Esophagus squamous epithelium (tissue), 5 donors: ENCODE data around the gene FBXO42. TPM values are rescaled to one million over a fixed set of nuclear protein-coding genes. Genes with fewer than 3 reads are reported as not detected.

Experiments used
- DNase-seq: peaks from one replicate; lab custom pipeline; 2025; lab: John Stamatoyannopoulos, UW
- H3K27ac ChIP-seq, 4 donors: fragments of 200-600 bp; sonication (generic); one replicate each; pipeline ENCODE4 v1.5.1; 2016 to 2019; ENCODE audit warnings: mild to moderate bottlenecking in 1 of 4
- H3K27me3 ChIP-seq, 4 donors: fragments of 200-600 bp; sonication (generic); 1 replicate in 3 of 4; 2 replicates in 1 of 4; pipeline versions ENCODE4 v1.5.1 to v1.6.0; 2017 to 2021; ENCODE audit warnings: antibody characterized with exemption in 1 of 4
- H3K36me3 ChIP-seq, 3 donors: fragments of 200-600 bp; sonication (generic); one replicate each; pipeline ENCODE4 v1.5.1; 2016 to 2019
- H3K4me1 ChIP-seq, 3 donors: fragments of 200-600 bp; sonication (generic); one replicate each; pipeline ENCODE4 v1.5.1; 2017 to 2019
- H3K4me3 ChIP-seq, 4 donors: fragments of 200-600 bp; sonication (generic); 1 replicate in 3 of 4; 2 replicates in 1 of 4; pipeline ENCODE4 v1.5.1; 2016 to 2019; ENCODE audit warnings: mild to moderate bottlenecking in 2 of 4, moderate library complexity in 1 of 4
- H3K9me3 ChIP-seq, 3 donors: fragments of 200-600 bp; sonication (generic); one replicate each; pipeline ENCODE4 v1.5.1; 2016 to 2019
- POLR2A ChIP-seq, 4 donors: fragments of 450-650 bp; IDR thresholded peaks; one replicate each; pipeline ENCODE4 v1.6.1; 2017; ENCODE audit warnings: antibody characterized with exemption in 4 of 4, mild to moderate bottlenecking in 4 of 4, moderate library complexity in 3 of 4
- WGBS, 2 donors: methylation state at CpG; one replicate each; pipeline ENCODE4 v1.1.5; 2018; 5-methylcytosine and 5-hydroxymethylcytosine counted together
- intact Hi-C: fragments of 100-400 bp; cut with DNase I; formaldehyde crosslinking; loops from one replicate; pipeline ENCODE4 v1.15.0; 2022
- total RNA-seq, 4 donors: library from RNA; depleted of rRNA; stranded (reverse); fragments of >200 nt; gene quantifications; one replicate each; pipeline ENCODE4 v1.1.0, GENCODE V29; 2016
- TF ChIP-seq, protein P1 (sequence below), 6 experiments: fragments of 450-650 bp in 4 of 6; fragments of 200-600 bp in 2 of 6; sonication (generic) in 2 of 6; IDR thresholded peaks; one replicate each; pipeline ENCODE4 v1.5.1; 2016 to 2019; ENCODE audit warnings: antibody characterized with exemption in 6 of 6, mild to moderate bottlenecking in 4 of 6, moderate library complexity in 4 of 6
- donor health status: DM: yes; HTN: yes; CAD: no.

Gene FBXO42
- total RNA-seq, 4 donors from 2014 or later: 15.9 to 29.0 (median 20.2) TPM

DNA sequence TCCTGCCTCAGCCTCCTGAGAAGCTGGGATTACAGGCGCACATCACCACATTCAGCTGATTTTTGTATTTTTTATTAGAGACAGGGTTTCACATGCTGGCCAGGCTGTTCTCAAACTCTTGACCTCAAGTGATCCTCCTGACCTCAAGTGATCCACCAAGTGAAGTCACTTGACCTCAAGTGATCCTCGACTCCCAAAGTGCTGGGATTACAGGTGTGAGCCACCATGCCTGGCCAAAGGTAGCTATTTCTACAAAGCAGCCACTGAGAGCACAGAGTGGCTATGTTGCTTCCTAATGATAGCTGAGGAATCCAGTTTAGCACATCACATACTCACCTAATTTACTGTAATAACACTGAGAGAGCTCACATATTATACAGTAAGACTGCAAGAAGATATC, 70.5 kb downstream of the FBXO42 start:
- Histone ChIP-seq H3K4me3 (no peak overlapping the region), H3K27me3 (no peaks in the 10 kb centered on the region), H3K36me3 (peaks cover 0 to 55% (median 0%) of the 10 kb centered on the region in 3 donors), H3K9me3 (no peaks in the 10 kb centered on the region), H3K27ac (no peak overlapping the region), H3K4me1 (peaks cover 0 to 36% (median 4%) of the 10 kb centered on the region in 3 donors)
- 92 to 100% methylated on average over 2 of the region's 2 CpGs for WGBS, 2 donors
- no peak for DNase-seq
- intact Hi-C loops: no loop called here
- TF ChIP-seq, protein P1, sequence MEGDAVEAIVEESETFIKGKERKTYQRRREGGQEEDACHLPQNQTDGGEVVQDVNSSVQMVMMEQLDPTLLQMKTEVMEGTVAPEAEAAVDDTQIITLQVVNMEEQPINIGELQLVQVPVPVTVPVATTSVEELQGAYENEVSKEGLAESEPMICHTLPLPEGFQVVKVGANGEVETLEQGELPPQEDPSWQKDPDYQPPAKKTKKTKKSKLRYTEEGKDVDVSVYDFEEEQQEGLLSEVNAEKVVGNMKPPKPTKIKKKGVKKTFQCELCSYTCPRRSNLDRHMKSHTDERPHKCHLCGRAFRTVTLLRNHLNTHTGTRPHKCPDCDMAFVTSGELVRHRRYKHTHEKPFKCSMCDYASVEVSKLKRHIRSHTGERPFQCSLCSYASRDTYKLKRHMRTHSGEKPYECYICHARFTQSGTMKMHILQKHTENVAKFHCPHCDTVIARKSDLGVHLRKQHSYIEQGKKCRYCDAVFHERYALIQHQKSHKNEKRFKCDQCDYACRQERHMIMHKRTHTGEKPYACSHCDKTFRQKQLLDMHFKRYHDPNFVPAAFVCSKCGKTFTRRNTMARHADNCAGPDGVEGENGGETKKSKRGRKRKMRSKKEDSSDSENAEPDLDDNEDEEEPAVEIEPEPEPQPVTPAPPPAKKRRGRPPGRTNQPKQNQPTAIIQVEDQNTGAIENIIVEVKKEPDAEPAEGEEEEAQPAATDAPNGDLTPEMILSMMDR (IDR thresholded peaks at IDR 0.05): no peak
- TF ChIP-seq POLR2A (IDR thresholded peaks at IDR 0.05): no peak

DNA sequence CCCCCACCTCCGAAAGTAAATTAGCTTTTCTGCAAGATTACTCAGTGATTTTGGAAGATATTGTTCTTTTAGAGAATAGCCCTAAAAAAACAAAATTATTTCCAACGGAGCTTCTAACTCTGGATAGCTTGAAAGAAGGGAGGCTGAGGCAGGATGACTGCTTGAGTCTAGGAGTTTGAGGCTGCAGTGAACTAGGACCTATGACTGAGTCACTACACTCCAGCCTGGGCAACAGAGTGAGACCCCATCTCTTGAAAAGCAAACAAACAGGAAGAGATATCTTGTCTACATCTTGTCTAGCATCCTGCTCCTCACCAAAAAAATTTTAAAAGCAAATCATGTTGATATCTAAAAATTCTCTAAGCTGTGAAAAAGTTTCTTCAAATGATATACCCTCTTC, 73.1 kb downstream of the FBXO42 start:
- intact Hi-C loops: no loop called here
- H3K36me3 ChIP-seq: peaks cover 0 to 45% (median 0%) of the 10 kb centered on the region in 3 donors
- H3K4me3 ChIP-seq: no peak overlapping the region
- no peaks in the 10 kb centered on the region for H3K27me3 ChIP-seq
- no peak for TF ChIP-seq POLR2A (IDR thresholded peaks at IDR 0.05)
- TF ChIP-seq, protein P1 (IDR thresholded peaks at IDR 0.05): no peak
- DNase-seq: no peak
- WGBS, 2 donors: 58 to 67% methylated on average over 2 of the region's 2 CpGs
- no peaks in the 10 kb centered on the region for H3K9me3 ChIP-seq
- peaks cover 0 to 23% (median 4%) of the 10 kb centered on the region in 3 donors for H3K4me1 ChIP-seq
- no peak overlapping the region for H3K27ac ChIP-seq

DNA sequence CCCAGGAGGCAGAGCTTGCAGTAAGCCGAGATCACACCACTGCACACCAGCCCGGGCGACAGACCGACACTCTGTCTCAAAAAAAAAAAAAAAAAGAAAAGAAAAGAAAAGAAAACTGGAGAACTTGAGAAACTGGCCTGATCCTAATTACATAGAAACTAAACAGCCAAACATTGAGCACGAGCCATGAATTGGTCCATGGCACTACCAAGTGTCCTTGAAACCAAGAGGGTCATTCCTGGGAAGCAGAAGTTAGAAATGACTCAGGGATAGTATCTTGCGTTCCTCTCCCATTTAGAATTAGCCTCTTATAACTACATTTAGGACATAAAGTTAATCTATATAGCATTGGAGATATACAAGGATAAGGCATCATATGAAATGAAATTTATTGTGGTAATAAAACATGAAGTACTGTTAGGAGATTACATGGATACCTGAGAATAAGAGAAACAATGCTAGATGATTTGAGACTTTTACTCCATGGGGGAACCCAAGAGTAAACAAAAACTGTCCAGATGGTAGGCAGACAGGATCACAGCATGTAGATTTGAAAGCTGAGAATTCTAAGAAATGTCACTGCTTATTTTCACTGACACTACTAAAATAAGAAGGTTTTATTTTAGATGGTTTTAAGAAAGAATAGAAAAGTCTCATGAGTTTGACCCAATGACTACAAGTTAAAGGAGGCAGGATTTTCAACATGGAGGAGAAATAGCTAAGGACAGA, 75.8 kb downstream of the FBXO42 start:
- no peaks in the 10 kb centered on the region for H3K9me3 ChIP-seq
- DNase-seq: no peak
- H3K4me3 ChIP-seq: no peak overlapping the region
- 64 to 88% methylated on average over 6 of the region's 6 CpGs for WGBS, 2 donors
- peaks cover 0 to 40% (median 0%) of the 10 kb centered on the region in 3 donors for H3K36me3 ChIP-seq
- H3K27me3 ChIP-seq: no peaks in the 10 kb centered on the region
- intact Hi-C loops: no loop called here
- H3K27ac ChIP-seq: no peak overlapping the region
- peaks cover 0 to 23% (median 4%) of the 10 kb centered on the region in 3 donors for H3K4me1 ChIP-seq
- no peak for TF ChIP-seq POLR2A (IDR thresholded peaks at IDR 0.05)
- TF ChIP-seq, protein P1 (IDR thresholded peaks at IDR 0.05): no peak

DNA sequence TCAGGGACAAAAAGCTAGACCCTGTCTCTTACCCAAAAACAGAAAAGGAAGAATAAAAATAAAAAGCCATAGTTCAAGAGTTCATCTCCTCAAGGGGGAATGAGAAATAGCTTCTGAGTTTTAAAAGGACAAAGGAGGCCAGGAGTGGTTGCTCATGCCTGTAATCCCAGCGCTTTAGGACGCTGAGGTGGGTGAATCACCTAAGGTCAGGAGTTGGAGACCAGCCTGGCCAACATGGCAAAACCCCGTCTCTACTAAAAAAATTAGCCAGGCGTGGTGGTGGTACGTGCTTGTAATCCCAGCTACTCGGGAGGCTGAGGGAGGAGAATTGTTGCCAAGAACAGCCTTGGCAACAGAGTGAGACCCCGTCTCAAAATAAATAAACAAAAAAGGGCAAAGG, 76.7 kb downstream of the FBXO42 start:
- 77 to 86% methylated on average over 6 to 7 of the region's 7 CpGs for WGBS, 2 donors
- no peak overlapping the region for H3K4me3 ChIP-seq
- intact Hi-C loops: no loop called here

DNA sequence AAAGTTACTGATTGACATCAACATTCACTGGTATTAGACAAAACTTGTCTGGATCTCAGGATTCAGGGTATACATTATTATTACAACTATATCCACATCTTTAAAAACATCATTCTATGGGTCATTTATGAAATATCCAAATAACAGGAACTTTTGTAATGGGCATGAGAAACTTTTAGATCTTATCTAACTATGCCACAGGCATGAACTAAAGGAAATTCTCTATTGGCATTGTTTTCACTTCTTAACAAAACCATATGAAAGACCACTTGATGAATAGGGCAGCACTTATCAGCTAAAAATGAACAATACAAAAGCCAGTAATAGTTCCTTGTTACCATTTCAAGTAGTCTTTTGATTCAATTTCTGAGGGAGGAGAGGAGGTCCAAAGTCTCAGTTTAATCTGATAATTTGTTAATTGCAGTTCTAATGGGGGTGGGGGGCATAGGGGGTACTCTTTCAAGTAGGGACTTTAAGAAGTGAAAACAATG, 84.5 kb downstream of the FBXO42 start:
- TF ChIP-seq, protein P1 (IDR thresholded peaks at IDR 0.05): no peak
- no peak for TF ChIP-seq POLR2A (IDR thresholded peaks at IDR 0.05)
- peaks cover 0 to 44% (median 0%) of the 10 kb centered on the region in 3 donors for H3K4me1 ChIP-seq
- H3K36me3 ChIP-seq: peaks cover 0 to 14% (median 0%) of the 10 kb centered on the region in 3 donors
- no peaks in the 10 kb centered on the region for H3K27me3 ChIP-seq
- no peak for DNase-seq
- no peak overlapping the region for H3K4me3 ChIP-seq
- intact Hi-C loops: no loop called here
- no peak overlapping the region for H3K27ac ChIP-seq
- H3K9me3 ChIP-seq: no peaks in the 10 kb centered on the region

More for the DNA sequence above, 76.7 kb downstream of the FBXO42 start:
- Histone ChIP-seq H3K27me3 (no peaks in the 10 kb centered on the region), H3K36me3 (peaks cover 0 to 39% (median 0%) of the 10 kb centered on the region in 3 donors), H3K4me1 (peaks cover 0 to 23% (median 4%) of the 10 kb centered on the region in 3 donors), H3K27ac (no peak overlapping the region), H3K9me3 (no peaks in the 10 kb centered on the region)
- no peak for TF ChIP-seq POLR2A (IDR thresholded peaks at IDR 0.05)
- TF ChIP-seq, protein P1 (IDR thresholded peaks at IDR 0.05): no peak
- no peak for DNase-seq
